Measurements from ENCODE around the gene SLC30A2. TPM values are rescaled to one million over a fixed set of nuclear protein-coding genes. Genes with fewer than 3 reads are reported as not detected.

Gene SLC30A2
- total RNA-seq, 1 donor from 2014 or later: 0.17 TPM

Other genes starting within 250 kb of the SLC30A2 start
- gene SELENON, start 245.9 kb downstream of the SLC30A2 start, total RNA-seq: 79.8 and 87.1 TPM in 2 replicates
- 55.0 and 58.8 TPM in 2 replicates for gene MTFR1L, start 226.2 kb downstream of the SLC30A2 start, total RNA-seq
- 4.7 and 5.9 TPM in 2 replicates for gene AUNIP, start 186.7 kb downstream of the SLC30A2 start, total RNA-seq
- 20.2 and 21.0 TPM in 2 replicates for gene PAQR7, start 170.4 kb downstream of the SLC30A2 start, total RNA-seq
- 811 and 856 TPM in 2 replicates for gene STMN1, start 139.7 kb downstream of the SLC30A2 start, total RNA-seq
- gene PAFAH2, start 48.1 kb downstream of the SLC30A2 start, total RNA-seq: 12.8 and 14.5 TPM in 2 replicates
- gene EXTL1, start 24.3 kb downstream of the SLC30A2 start, total RNA-seq: 3.6 and 4.1 TPM in 2 replicates
- gene TRIM63, start 21.5 kb upstream of the SLC30A2 start, total RNA-seq: not detected in 2 replicates
- 15.2 and 17.2 TPM in 2 replicates for gene PDIK1L, start 65.7 kb upstream of the SLC30A2 start, total RNA-seq
- gene FAM110D, start 113.0 kb upstream of the SLC30A2 start, total RNA-seq: 0.33 and 0.36 TPM in 2 replicates
- not detected in 2 replicates for gene C1orf232, start 122.8 kb upstream of the SLC30A2 start, total RNA-seq
- 28.9 and 32.1 TPM in 2 replicates for gene ZNF593, start 123.8 kb upstream of the SLC30A2 start, total RNA-seq
- gene ZNF593OS, start 125.7 kb upstream of the SLC30A2 start, total RNA-seq: not detected in 2 replicates
- gene CNKSR1, start 131.4 kb upstream of the SLC30A2 start, total RNA-seq: 52.0 and 52.1 TPM in 2 replicates
- gene CATSPER4, start 144.5 kb upstream of the SLC30A2 start, total RNA-seq: not detected in 2 replicates
- 20.8 and 21.3 TPM in 2 replicates for gene CEP85, start 188.1 kb upstream of the SLC30A2 start, total RNA-seq
- gene SH3BGRL3, start 234.0 kb upstream of the SLC30A2 start, total RNA-seq: 63.8 and 66.6 TPM in 2 replicates